HCT116 (cell line): Measurements from ENCODE around the gene FGD4. TPM values are rescaled to one million over a fixed set of nuclear protein-coding genes. Genes with fewer than 3 reads are reported as not detected.
"Not testable (repeated sequence)": the region's sequence is repeated elsewhere in the genome, so short reads cannot be mapped to it uniquely, and the experiment has no call there.

ENCODE experiments used
- ATAC-seq: fragments of 200-7000 bp; cut with Tn5 transposase; 2 replicates; pipeline ENCODE4 v1.9.1; 2020; ENCODE audit warnings: mild to moderate bottlenecking, moderate library complexity
- BruUV-seq: library from RNA; stranded (reverse); fragments of 400-500 nt; replicated peaks from 2 replicates; lab custom pipeline; 2021; lab: Mats Ljungman, UMichigan
- CTCF ChIA-PET: fragments of 300-600 bp; sonication (Branson Sonifier 250); formaldehyde crosslinking; loops from one replicate; lab custom pipeline; 2021; ENCODE audit warnings: antibody characterized with exemption; lab: Charles Lee
- POLR2A ChIA-PET: fragments of 300-600, 350-600 bp; sonication (Branson Sonifier 250); formaldehyde crosslinking; loops from one replicate; lab custom pipeline; 2021; ENCODE audit warnings: antibody characterized with exemption; lab: Charles Lee
- RAD21 ChIA-PET, 2 experiments: fragments of 300-600 bp; sonication (Branson Sonifier 250); formaldehyde crosslinking; loops; one replicate each; lab custom pipeline; 2023; ENCODE audit warnings: low total read pairs in 2 of 2; ENCODE audit not compliant: uncharacterized antibody in 2 of 2, unreplicated experiment in 2 of 2, low non-redundant PET in 1 of 2; lab: Charles Lee
- DNase-seq: peaks from one replicate; pipeline ENCODE4 v3.0.0-alpha.2; 2010; ENCODE audit warnings: low read depth, low spot score
- H2AFZ ChIP-seq: fragments of 200-600 bp; shearing (Covaris generic), sonication (generic); 2 replicates; pipeline ENCODE4 v1.6.1; 2017; ENCODE audit warnings: low read depth, mixed run types, mixed read lengths, antibody characterized with exemption, low read length; ENCODE audit not compliant: poor library complexity, severe bottlenecking
- H3K27ac ChIP-seq: 2 replicates; pipeline ENCODE4 v1.5.1; 2012; ENCODE audit warnings: low read depth, low read length
- H3K27me3 ChIP-seq: fragments of 200-600 bp; sonication (generic); 2 replicates; pipeline ENCODE4 v1.6.1; 2016; ENCODE audit warnings: mixed run types, low read length, mixed read lengths; ENCODE audit not compliant: insufficient read depth
- H3K36me3 ChIP-seq, 2 experiments: fragments of 200-500 bp in 1 of 2; fragments of 200-600 bp in 1 of 2; sonication (Bioruptor generic) in 1 of 2; sonication (generic) in 1 of 2; 2 replicates each; pipeline versions ENCODE4 v1.5.1 to v1.6.1; 2014 to 2016; ENCODE audit warnings: low read length in 2 of 2, inconsistent platforms in 1 of 2, mixed read lengths in 1 of 2, mixed run types in 1 of 2; ENCODE audit not compliant: insufficient read depth in 2 of 2, control insufficient read depth in 1 of 2
- H3K4me1 ChIP-seq, 2 experiments: fragments of 200-600 bp in 1 of 2; sonication (generic) in 1 of 2; 2 replicates each; pipeline versions ENCODE4 v1.5.1 to v1.6.1; 2012 to 2017; ENCODE audit warnings: low read length in 2 of 2, inconsistent platforms in 1 of 2, mild to moderate bottlenecking in 1 of 2, mixed read lengths in 1 of 2, mixed run types in 1 of 2, moderate library complexity in 1 of 2; ENCODE audit not compliant: insufficient read depth in 2 of 2, control insufficient read depth in 1 of 2
- H3K4me2 ChIP-seq: fragments of 200-600 bp; sonication (generic); 2 replicates; pipeline ENCODE4 v1.6.1; 2017; ENCODE audit warnings: mixed run types, low read length, mixed read lengths
- H3K4me3 ChIP-seq, 2 experiments: fragments of 200-600 bp in 1 of 2; sonication (generic) in 1 of 2; replicated peaks in 1 of 2; 2 replicates each; pipeline ENCODE4 v1.5.1; 2011 to 2016; ENCODE audit warnings: low read length in 2 of 2, control low read depth in 1 of 2, low read depth in 1 of 2, mild to moderate bottlenecking in 1 of 2, mixed read lengths in 1 of 2, mixed run types in 1 of 2
- H3K79me2 ChIP-seq: fragments of 200-600 bp; sonication (generic); 2 replicates; pipeline ENCODE4 v1.6.1; 2017; ENCODE audit warnings: mild to moderate bottlenecking, mixed run types, low read length, moderate library complexity, mixed read lengths; ENCODE audit not compliant: insufficient read depth
- H3K9ac ChIP-seq: fragments of 200-600 bp; sonication (generic); 2 replicates; pipeline ENCODE4 v1.6.1; 2016; ENCODE audit warnings: low read length, mixed read lengths
- H3K9me2 ChIP-seq: fragments of 200-600 bp; sonication (generic), shearing (Covaris generic); 2 replicates; pipeline ENCODE4 v1.6.1; 2017; ENCODE audit warnings: mixed run types, mild to moderate bottlenecking, moderate library complexity; ENCODE audit not compliant: insufficient read depth
- H3K9me3 ChIP-seq, 2 experiments: fragments of 200-500 bp in 1 of 2; fragments of 200-600 bp in 1 of 2; sonication (Bioruptor generic) in 1 of 2; sonication (generic) in 1 of 2; 2 replicates each; pipeline ENCODE4 v1.6.1; 2014 to 2017; ENCODE audit warnings: low read length in 2 of 2, mixed read lengths in 2 of 2, inconsistent platforms in 1 of 2, low read depth in 1 of 2, mild to moderate bottlenecking in 1 of 2, mixed run types in 1 of 2, moderate library complexity in 1 of 2; ENCODE audit not compliant: control insufficient read depth in 1 of 2, insufficient read depth in 1 of 2
- H4K20me1 ChIP-seq: fragments of 200-600 bp; sonication (generic), shearing (Covaris generic); 2 replicates; pipeline ENCODE4 v1.6.1; 2017; ENCODE audit warnings: mixed run types, mild to moderate bottlenecking, moderate library complexity; ENCODE audit not compliant: insufficient read depth
- CEBPB ChIP-seq: IDR thresholded peaks from 2 replicates; pipeline ENCODE4 v1.6.1; 2012; ENCODE audit warnings: low read depth
- CTCF ChIP-seq, 3 experiments: fragments of 200-600 bp in 1 of 3; sonication (generic) in 1 of 3; IDR thresholded peaks in 2 of 3; conservative IDR thresholded peaks in 1 of 3; 2 replicates each; pipeline ENCODE4 v1.5.1; 2012 to 2017; ENCODE audit warnings: low read depth in 2 of 3, low read length in 2 of 3, antibody characterized with exemption in 1 of 3, borderline replicate concordance in 1 of 3, control low read depth in 1 of 3, mild to moderate bottlenecking in 1 of 3, mixed read lengths in 1 of 3, mixed run types in 1 of 3, moderate library complexity in 1 of 3; ENCODE audit not compliant: insufficient read depth in 1 of 3
- ELF1 ChIP-seq: IDR thresholded peaks from 2 replicates; pipeline ENCODE4 v1.6.1; 2012; ENCODE audit warnings: low read depth, borderline replicate concordance
- EZH2 ChIP-seq: fragments of 200-600 bp; sonication (generic); IDR thresholded peaks from 2 replicates; pipeline ENCODE4 v1.6.1; 2017; ENCODE audit warnings: antibody characterized with exemption, mixed run types
- RAD21 ChIP-seq: IDR thresholded peaks from 2 replicates; pipeline ENCODE4 v1.6.1; 2012; ENCODE audit warnings: low read depth, mild to moderate bottlenecking
- REST ChIP-seq: IDR thresholded peaks from 2 replicates; pipeline ENCODE4 v1.6.1; 2012; ENCODE audit warnings: low read depth
- SRF ChIP-seq: IDR thresholded peaks from 2 replicates; pipeline ENCODE4 v1.6.1; 2012; ENCODE audit warnings: low read depth
- TCF7L2 ChIP-seq: IDR thresholded peaks from 2 replicates; pipeline ENCODE4 v1.7.0; 2011; ENCODE audit warnings: borderline replicate concordance, inconsistent platforms; ENCODE audit not compliant: insufficient read depth, insufficient read length; ENCODE audit errors: extremely low read depth
- ZFX ChIP-seq: fragments of 450-650 bp; IDR thresholded peaks from 2 replicates; pipeline ENCODE4 v1.6.1; 2017
- intact Hi-C: fragments of 100-400 bp; cut with micrococcal nuclease; formaldehyde crosslinking; loops from 2 replicates; pipeline ENCODE4 v1.10.0; 2022
- total RNA-seq: library from RNA; stranded (reverse); gene quantifications from one replicate; pipeline ENCODE4 v1.2.1, GENCODE V29; 2021; ENCODE audit not compliant: unreplicated experiment

Gene FGD4
- total RNA-seq, 1 experiment from 2014 or later: 7.7 TPM

GRCh38 chr12:32525802-32526201 lies 126.4 kb downstream of the FGD4 start:
- H3K9me2 ChIP-seq, H3K4me3 ChIP-seq, CTCF ChIA-PET, H3K4me1 ChIP-seq, H3K9ac ChIP-seq, H3K4me2 ChIP-seq, DNase-seq, H3K27ac ChIP-seq, H2AFZ ChIP-seq, H3K36me3 ChIP-seq, ATAC-seq, BruUV-seq, H4K20me1 ChIP-seq, RAD21 ChIA-PET, H3K79me2 ChIP-seq, H3K9me3 ChIP-seq, H3K27me3 ChIP-seq, POLR2A ChIA-PET, intact Hi-C loops: not testable (repeated sequence)

DNA sequence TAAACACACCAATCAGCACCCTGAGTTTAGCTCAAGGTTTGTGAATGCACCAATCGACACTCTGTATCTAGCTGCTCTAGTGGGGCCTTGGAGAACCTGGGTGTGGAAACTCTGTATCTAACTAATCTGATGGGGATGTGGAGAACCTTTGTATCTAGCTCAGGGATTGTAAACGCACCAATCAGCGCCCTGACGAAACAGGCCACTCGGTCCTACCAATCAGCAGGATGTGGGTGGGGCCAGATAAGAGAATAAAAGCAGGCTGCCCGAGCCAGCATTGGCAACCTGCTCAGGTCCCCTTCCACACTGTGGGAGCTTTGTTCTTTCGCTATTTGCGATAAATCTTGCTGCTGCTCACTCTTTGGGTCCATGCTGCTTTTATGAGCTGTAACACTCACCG lies 127.0 kb downstream of the FGD4 start:
- H2AFZ ChIP-seq, H3K9me2 ChIP-seq, H3K79me2 ChIP-seq, BruUV-seq, intact Hi-C loops, RAD21 ChIA-PET, POLR2A ChIA-PET, H3K36me3 ChIP-seq, H4K20me1 ChIP-seq, H3K9me3 ChIP-seq, H3K9ac ChIP-seq, H3K4me3 ChIP-seq, H3K27me3 ChIP-seq, DNase-seq, CTCF ChIA-PET, H3K27ac ChIP-seq, H3K4me1 ChIP-seq, H3K4me2 ChIP-seq, ATAC-seq: not testable (repeated sequence)

DNA sequence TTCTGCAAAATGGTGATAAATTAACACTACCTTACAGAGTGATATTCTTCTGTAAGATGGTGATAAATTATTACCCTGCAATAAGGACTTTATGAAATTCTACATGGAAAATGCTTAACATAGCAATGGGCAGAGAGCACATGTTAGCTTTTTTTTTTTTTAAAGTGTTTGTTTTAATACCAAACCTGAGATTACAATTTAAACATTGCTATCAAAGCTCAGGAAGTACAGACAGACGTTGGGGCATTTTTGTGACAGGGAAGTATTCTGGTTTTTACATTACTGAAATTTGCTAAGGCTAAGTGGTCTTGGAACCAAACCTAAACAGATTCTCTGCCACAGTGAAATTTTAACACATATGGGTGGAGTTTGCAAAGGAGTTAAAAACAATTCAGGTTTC lies 133.1 kb downstream of the FGD4 start:
- Histone ChIP-seq H3K79me2 (no peaks in the 10 kb centered on the region), H3K9me3 (no peaks in the 10 kb centered on the region), H3K4me2 (no peak overlapping the region), H2AFZ (no peak overlapping the region), H3K9ac (no peak overlapping the region), H4K20me1 (no peaks in the 10 kb centered on the region), H3K36me3 (no peaks in the 10 kb centered on the region), H3K4me1 (no peaks in the 10 kb centered on the region), H3K27me3 (no peaks in the 10 kb centered on the region), H3K27ac (no peak overlapping the region), H3K4me3 (no peak overlapping the region), H3K9me2 (no peaks in the 10 kb centered on the region)
- BruUV-seq: no TSS peak
- RAD21 ChIA-PET: no interaction called here
- POLR2A ChIA-PET: no interaction called here
- CTCF ChIA-PET: no interaction called here
- no peak for ATAC-seq
- intact Hi-C loops: no loop called here
- no peak for DNase-seq
- TF ChIP-seq EZH2: no peak
- no peak for TF ChIP-seq CEBPB
- no peak for TF ChIP-seq TCF7L2
- TF ChIP-seq ZFX: no peak
- TF ChIP-seq SRF: no peak
- no peak for TF ChIP-seq RAD21
- no peak for TF ChIP-seq REST
- TF ChIP-seq CTCF (IDR thresholded peaks at IDR 0.05 in 2 of 3, conservative IDR thresholded peaks at IDR 0.05 in 1 of 3; ENCODE audit: borderline replicate concordance in 1 of 3, insufficient read depth in 1 of 3, low read depth in 2 of 3, low read length in 2 of 3): no peak
- no peak for TF ChIP-seq ELF1
